ENCODE results near the gene TMEM238. TPM values are rescaled to one million over a fixed set of nuclear protein-coding genes. Genes with fewer than 3 reads are reported as not detected.

The TMEM238 gene
- total and polyA plus RNA-seq, 7 donors, result 0.54 to 1.7 (median 0.90) TPM; not detected in 2

DNA sequence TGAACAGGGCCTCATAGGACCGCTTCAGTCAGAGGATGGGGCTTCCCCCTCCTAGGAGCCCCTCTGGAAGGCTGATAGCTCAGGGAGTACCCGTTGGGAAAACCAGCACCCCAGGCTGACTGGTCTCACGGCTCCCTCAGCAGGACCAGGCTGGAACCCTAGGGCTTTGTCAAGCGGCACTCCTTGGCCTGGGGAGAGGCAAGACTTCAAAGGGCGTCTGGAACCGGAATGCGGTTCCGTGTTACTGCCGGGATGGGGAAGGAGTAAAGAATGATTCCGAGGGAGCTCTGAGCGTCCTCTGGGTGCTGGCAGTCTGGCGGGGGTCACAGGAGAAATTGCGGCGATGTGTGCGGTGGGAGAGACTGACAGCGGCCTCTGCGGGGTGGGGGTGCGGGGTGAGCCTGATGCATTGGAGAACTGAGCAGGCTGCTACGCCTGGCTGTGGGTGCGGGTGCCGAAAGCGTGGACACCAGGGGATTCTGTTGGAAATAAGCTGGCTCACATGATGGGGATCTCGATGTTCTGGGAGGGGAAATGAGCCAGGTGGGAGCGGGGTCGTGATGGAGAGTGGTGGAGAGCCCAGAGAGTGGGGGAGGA, 31.4 kb downstream of the TMEM238 start:
- no peak for DNase-seq
- 46 to 66% methylated on average over 25 of the region's 25 CpGs for WGBS, 2 donors
- TF ChIP-seq, protein P1, sequence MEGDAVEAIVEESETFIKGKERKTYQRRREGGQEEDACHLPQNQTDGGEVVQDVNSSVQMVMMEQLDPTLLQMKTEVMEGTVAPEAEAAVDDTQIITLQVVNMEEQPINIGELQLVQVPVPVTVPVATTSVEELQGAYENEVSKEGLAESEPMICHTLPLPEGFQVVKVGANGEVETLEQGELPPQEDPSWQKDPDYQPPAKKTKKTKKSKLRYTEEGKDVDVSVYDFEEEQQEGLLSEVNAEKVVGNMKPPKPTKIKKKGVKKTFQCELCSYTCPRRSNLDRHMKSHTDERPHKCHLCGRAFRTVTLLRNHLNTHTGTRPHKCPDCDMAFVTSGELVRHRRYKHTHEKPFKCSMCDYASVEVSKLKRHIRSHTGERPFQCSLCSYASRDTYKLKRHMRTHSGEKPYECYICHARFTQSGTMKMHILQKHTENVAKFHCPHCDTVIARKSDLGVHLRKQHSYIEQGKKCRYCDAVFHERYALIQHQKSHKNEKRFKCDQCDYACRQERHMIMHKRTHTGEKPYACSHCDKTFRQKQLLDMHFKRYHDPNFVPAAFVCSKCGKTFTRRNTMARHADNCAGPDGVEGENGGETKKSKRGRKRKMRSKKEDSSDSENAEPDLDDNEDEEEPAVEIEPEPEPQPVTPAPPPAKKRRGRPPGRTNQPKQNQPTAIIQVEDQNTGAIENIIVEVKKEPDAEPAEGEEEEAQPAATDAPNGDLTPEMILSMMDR (IDR thresholded peaks at IDR 0.05), result no peak
- TF ChIP-seq POLR2AphosphoS5 (IDR thresholded peaks at IDR 0.05) (no peak), EP300 (IDR thresholded peaks at IDR 0.05) (no peak)

DNA sequence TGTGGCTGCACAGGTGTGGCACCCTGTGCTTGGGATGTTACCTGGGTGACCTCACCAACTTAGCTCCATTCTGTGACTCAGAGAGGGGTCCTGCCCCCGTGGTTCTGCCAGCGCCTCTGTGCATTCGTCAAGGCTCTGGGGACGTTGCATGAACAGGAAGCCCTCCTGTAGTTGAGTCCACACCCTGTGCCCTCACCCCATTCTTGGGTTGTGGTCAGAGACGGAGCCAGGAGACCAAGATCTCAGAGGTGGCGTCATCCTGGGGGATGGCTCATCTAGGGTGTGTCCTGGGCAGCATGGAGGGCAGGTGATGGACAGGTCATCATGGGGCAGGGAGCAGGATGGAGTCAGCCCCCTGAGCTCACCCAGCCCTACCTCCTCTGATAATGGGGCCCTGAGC, 32.1 kb downstream of the TMEM238 start:
- Histone ChIP-seq H3K27ac (no peak overlapping the region), H3K36me3 (peaks cover 0 to 5% (median under 1%) of the 10 kb centered on the region in 4 donors), H3K27me3 (peaks cover 28 to 72% (median 50%) of the 10 kb centered on the region in 3 donors), H3K9me3 (no peaks in the 10 kb centered on the region), H3K4me3 (no peak overlapping the region), H3K4me1 (peaks cover 0 to 19% (median 17%) of the 10 kb centered on the region in 4 donors)
- TF ChIP-seq, protein P1 (IDR thresholded peaks at IDR 0.05), result no peak
- TF ChIP-seq POLR2AphosphoS5 (IDR thresholded peaks at IDR 0.05) (no peak), EP300 (IDR thresholded peaks at IDR 0.05) (no peak)
- 65 to 69% methylated on average over 6 of the region's 6 CpGs for WGBS, 2 donors
- no peak for DNase-seq
- intact Hi-C loops (cut with DNase I), result no loop called here

More for the DNA sequence above, 31.4 kb downstream of the TMEM238 start:
- intact Hi-C loops (cut with DNase I), result no loop called here
- no peaks in the 10 kb centered on the region for H3K9me3 ChIP-seq
- H3K36me3 ChIP-seq, result no peaks in the 10 kb centered on the region
- peaks cover 0 to 19% (median 17%) of the 10 kb centered on the region in 4 donors for H3K4me1 ChIP-seq
- H3K27ac ChIP-seq, result no peak overlapping the region
- no peak overlapping the region for H3K4me3 ChIP-seq
- H3K27me3 ChIP-seq, result peaks cover 28 to 73% (median 55%) of the 10 kb centered on the region in 3 donors

DNA sequence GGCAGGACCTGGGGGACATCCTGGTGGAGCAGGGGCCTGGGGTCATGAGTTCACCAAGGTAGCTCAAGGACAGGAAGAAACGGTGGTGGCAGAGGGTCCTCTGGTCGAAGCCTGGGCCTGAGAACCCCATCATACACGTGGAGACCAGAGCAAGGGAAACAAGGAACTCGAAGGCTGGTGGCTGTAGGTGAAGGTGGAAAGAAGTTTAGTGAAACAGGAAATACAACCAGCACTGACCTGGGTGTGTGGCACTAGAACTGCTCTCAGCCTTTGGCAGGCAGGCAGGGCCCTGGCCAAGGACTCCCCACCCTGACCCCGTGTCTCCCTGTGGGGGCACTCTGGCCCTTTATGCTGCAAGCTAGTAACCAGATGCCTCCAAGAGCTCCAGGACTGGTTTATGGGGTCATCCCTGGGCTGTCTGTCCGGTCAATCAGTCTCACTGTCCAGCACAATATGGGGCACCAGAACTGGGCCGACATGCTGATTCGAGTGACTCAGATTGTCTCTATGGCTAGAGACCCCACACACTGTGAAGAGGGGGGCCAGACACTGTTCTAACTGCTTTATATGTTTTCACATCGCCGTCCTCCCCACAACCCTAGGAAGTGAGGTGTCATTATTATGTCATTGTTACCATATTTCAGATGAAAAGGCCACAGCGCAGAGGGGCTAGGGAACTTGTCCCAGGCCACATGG, 33.3 kb downstream of the TMEM238 start:
- H3K27ac ChIP-seq, result no peak overlapping the region
- H3K27me3 ChIP-seq, result peaks cover 28 to 62% (median 50%) of the 10 kb centered on the region in 3 donors
- WGBS, 2 donors, result 58 to 67% methylated on average over 11 of the region's 11 CpGs
- no peaks in the 10 kb centered on the region for H3K9me3 ChIP-seq
- H3K4me3 ChIP-seq, result no peak overlapping the region
- peaks cover 0 to 14% (median 4%) of the 10 kb centered on the region in 4 donors for H3K36me3 ChIP-seq
- intact Hi-C loops (cut with DNase I), result no loop called here
- peaks cover 0 to 19% (median 17%) of the 10 kb centered on the region in 4 donors for H3K4me1 ChIP-seq
- TF ChIP-seq POLR2A (IDR thresholded peaks at IDR 0.05) (no peak), EP300 (IDR thresholded peaks at IDR 0.05) (no peak), POLR2AphosphoS5 (IDR thresholded peaks at IDR 0.05) (no peak)
- TF ChIP-seq, protein P1 (IDR thresholded peaks at IDR 0.05), result no peak
- no peak for DNase-seq

DNA sequence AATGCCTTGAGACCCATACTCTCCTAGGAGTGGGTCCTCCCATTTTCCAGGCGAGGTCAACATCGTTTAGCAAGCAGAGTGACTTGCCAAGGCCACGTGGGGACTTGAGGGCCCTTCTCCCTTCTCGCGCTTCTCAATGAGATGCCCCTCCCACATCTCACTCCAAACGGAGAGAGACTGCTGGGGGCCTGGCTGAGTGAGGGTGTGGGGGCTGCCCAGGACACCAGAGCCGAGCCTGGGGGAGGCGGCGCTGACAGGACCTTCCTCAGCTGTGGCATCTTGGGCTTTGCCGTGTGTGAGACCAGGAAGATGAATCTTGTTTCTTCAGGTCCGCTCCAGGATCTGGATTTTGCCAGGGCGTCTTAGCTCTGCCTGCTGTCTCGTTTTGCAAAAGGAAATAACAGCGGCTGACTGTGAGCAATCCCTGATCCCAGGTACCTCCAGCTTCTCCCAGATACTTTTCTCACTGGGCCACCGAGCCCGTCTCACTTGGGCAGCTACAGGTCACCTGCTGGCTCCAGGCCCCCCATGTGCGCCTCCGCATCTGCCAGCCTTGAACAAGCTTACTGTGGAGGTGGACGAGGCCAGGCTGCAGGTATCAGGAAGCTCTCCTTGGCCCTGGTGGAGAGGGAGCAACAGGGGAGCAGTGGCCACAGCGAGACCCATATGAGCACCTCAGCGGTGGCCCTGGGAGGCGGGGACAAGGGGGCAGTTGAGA, 35.6 kb downstream of the TMEM238 start:
- TF ChIP-seq POLR2AphosphoS5 (IDR thresholded peaks at IDR 0.05) (no peak), EP300 (IDR thresholded peaks at IDR 0.05) (no peak), POLR2A (IDR thresholded peaks at IDR 0.05) (no peak)
- TF ChIP-seq, protein P1 (IDR thresholded peaks at IDR 0.05), result no peak
- Histone ChIP-seq H3K27me3 (peaks cover 19 to 39% (median 32%) of the 10 kb centered on the region in 3 donors), H3K9me3 (no peaks in the 10 kb centered on the region), H3K27ac (no peak overlapping the region), H3K4me3 (no peak overlapping the region), H3K36me3 (peaks cover 0 to 20% (median 6%) of the 10 kb centered on the region in 4 donors), H3K4me1 (peaks cover 0 to 5% (median 4%) of the 10 kb centered on the region in 4 donors)
- no peak for DNase-seq
- 81 to 82% methylated on average over 22 of the region's 22 CpGs for WGBS, 2 donors
- intact Hi-C loops (cut with DNase I), result no loop called here

Measured in sigmoid colon (tissue), 7 donors.